ENCODE data around the gene CDKL4.
"Not testable (repeated sequence)": the region's sequence is repeated elsewhere in the genome, so short reads cannot be mapped to it uniquely, and the experiment has no call there.

The CDKL4 gene

GRCh38 chr2:39243469-39244123, at the start of gene CDKL4:
Gene CDKL4 (minus strand): TSS chr2:39243970.
- DNase-seq (ENCODE audit: low spot score): no peak

- no peak for DNase-seq (ENCODE audit: low spot score)
Observed at GRCh38 chr2:39290433-39290832, 46.7 kb upstream of the CDKL4 start.

DNA sequence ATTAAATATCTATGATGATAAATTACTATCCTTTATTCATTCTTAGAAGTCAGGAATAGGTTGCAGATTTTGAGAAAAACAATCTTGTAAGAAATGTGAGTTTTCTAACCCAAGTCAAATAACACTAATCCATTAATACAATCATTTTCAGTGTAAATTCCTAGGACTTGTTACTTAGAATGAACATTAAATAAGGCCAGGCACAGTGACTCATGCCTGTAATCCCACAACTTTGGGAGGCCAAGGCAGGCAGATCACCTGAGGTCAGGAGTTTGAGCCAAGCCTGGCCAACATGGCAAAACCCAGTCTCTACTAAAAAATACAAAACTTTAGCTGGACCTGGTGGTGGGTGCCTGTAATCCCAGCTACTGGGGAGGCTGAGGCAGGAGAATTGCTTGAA, 45.8 kb upstream of the CDKL4 start:
- DNase-seq (ENCODE audit: low spot score): no peak

- no peak for DNase-seq (ENCODE audit: low spot score)
Observed at GRCh38 chr2:39283561-39283960, 39.8 kb upstream of the CDKL4 start.

- DNase-seq (ENCODE audit: low spot score): no peak
Observed at GRCh38 chr2:39281391-39281790, 37.6 kb upstream of the CDKL4 start.

- DNase-seq (ENCODE audit: low spot score): no peak
Observed at GRCh38 chr2:39275016-39275415, 31.2 kb upstream of the CDKL4 start.

DNA sequence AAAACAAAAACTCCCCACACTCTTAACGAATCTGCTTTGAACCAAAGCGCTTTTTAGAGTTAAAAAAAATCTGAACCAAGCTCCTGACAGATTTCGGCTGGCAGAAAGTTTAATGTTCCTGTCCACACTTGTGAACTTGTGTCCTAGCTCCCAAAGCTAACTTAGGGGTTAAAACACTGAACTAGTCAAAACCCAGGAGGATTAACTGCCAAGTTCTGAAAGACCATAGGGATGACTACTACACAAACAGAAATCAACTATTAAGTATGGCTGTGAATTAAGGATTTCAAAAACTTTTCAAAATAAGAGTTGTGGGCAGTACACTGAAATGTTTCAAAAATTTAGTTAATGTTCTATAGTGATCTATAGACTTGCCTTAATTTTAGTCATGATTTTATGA, 26.2 kb upstream of the CDKL4 start:
- no peak for DNase-seq (ENCODE audit: low spot score)

DNA sequence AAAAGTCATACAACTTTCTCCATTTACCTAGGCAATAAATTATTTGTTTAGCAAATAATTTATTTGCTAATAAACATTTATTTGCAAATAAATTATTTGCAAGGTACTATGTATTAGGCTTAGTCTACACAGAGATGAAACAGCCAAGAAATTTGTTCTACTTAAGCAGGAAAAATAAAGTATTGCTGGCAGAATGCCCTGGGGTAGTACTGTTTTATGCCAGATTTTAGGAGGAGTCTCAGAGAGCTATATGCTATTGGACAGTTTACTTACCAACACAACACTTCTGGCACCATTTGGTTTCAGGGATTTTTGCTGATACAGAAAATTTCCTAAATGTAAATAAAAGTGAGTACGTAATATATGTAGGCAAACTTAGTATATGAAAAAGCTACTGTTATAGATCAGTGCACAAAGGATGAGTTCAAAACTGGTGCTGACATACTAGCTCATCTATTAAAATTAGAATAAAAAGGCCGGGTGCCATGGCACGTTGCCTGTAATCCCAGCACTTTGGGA, 23.2 kb upstream of the CDKL4 start:
- no peak for DNase-seq (ENCODE audit: low spot score)

DNA sequence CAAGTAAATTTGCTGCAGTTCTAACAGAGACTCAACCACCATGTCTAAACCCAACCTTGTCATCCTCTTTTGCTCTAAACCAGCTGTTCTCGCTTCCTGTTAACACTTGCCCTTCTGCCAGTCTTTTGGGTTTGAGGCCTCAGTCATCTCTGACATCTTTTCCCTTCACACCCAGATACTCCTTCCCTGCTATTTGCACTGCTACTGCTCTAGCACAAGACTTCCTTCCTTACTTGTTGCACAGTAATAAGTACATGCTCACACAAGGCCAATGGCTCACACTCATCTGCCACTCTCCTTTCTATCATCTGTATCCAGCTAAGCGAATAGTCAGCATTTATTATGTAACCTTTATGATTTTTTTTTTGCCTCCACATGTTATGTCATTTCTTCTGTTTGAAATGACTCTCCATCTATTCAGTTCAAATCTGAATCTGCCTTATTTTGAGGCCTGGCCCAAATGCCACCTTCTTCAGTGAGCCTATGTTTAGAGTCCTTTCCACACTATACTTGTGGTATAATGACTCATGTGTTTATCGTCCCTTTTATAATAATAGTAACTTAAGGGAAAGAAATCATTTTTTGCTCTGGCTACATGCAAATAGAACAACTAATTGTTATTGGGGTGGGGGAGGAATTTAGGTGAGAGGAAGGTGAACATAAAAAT, 22.5 kb upstream of the CDKL4 start:
- no peak for DNase-seq (ENCODE audit: low spot score)

- no peak for DNase-seq (ENCODE audit: low spot score)
Observed at GRCh38 chr2:39265315-39265714, 21.5 kb upstream of the CDKL4 start.

DNA sequence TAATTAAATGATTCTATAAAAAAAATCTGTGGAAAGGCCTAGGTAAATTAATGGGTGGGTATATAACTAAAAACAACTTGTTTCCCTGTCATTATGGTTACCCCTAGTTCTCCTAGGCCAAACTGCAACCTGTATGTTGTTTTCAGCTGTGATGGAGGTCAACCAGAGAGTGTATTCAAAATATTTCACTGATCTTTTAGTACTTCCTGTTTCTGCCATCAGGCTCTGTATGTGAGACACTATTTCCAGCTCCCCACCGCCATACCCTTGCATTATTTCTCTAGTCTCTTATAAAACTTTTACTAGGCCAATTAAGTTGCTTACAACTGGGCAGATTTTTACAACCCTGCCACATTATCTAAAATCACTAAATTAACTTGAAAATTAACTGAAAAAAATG, 21.0 kb upstream of the CDKL4 start:
- no peak for DNase-seq (ENCODE audit: low spot score)

GRCh38 chr2:39260087-39260486, 16.3 kb upstream of the CDKL4 start:
- no peak for DNase-seq (ENCODE audit: low spot score)

GRCh38 chr2:39256040-39256439, 12.3 kb upstream of the CDKL4 start:
- DNase-seq (ENCODE audit: low spot score): no peak

DNA sequence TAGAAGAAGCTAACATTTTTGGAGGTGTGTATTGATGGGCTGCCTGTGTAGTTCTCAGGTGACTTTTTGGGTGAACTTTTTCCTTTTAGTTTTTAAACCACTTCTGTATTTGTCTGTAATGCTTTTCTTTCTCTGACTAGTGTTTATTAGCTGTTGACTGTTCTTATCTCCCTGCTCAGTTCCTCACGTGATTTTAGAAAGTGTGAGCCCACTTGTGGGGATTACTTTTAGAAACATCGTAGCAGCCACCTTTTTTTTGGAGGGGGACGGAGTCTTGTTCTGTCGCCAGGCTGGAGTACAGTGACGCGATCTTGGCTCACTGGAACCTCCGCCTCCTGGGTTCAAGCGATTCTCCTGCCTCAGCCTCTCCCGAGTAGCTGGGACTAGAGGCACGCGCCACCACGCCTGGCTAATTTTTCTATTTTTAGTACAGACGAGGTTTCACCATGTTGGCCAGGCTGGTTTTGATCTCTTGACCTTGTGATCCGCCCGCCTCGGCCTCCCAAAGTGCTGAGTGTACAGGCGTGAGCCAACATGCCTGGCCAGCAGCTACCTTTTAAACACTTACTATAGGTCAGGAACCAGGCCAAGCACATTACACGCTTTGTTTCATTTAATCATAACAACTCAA, 9.2 kb upstream of the CDKL4 start:
- DNase-seq (ENCODE audit: low spot score): no peak

DNA sequence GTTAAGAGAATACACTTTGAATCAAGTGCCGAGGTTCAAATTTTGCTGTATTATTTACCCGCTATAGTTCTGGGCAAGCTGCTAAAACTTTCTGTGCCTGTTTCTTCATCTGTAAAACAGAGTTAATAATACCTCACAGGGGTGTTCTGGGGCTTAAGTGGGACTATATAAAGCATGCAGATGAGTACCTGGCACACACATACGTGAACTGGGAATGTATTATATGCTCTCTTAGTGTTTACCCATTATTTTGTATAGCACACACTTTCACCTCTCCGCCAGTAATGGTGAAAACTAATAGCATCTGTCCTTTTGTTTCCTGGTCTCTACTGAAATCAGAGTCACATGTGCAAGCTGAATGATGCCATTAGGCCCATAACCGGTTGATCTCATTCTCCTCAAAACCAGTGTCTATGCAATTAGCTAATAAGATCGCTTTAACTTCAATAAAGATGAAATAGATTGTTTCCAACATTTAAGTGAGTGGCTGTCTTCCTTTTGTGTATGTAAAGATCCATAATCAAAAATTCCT, 3.8 kb upstream of the CDKL4 start:
- no peak for DNase-seq (ENCODE audit: low spot score)

GRCh38 chr2:39246382-39246980, 2.7 kb upstream of the CDKL4 start:
- no peak for DNase-seq (ENCODE audit: low spot score)

GRCh38 chr2:39244963-39245625, 1.3 kb upstream of the CDKL4 start:
- not testable (repeated sequence) for DNase-seq (ENCODE audit: low spot score)

DNA sequence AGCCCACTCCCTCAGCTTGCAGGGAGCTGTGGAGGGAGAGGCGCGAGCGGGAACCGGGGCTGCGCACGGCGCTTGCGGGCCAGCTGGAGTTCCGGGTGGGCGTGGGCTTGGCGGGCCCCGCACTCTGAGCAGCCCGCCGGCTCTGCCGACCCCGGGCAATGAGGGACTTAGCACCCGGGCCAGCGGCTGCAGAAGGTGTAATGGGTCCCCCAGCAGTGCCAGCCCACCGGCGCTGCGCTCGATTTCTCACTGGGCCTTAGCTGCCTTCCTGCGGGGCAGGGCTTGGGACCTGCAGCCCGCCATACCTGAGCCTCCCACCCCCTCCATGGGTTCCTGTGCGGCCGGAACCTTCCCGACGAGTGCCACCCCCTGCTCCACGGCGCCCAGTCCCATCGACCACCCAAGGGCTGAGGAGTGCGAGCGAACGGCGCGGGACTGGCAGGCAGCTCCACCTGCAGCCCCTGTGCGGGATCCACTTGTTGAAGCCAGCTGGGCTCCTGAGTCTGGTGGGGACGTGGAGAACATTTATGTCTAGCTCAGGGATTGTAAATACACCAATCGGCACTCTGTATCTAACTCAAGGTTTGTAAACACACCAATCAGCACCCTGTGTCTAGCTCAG, 582 bp upstream of the CDKL4 start:
- not testable (repeated sequence) for DNase-seq (ENCODE audit: low spot score)

- DNase-seq (ENCODE audit: low spot score): no peak
Observed at GRCh38 chr2:39241588-39241987, 2.2 kb downstream of the CDKL4 start.

- no peak for DNase-seq (ENCODE audit: low spot score)
Observed at GRCh38 chr2:39240758-39241157, 3.0 kb downstream of the CDKL4 start.

DNA sequence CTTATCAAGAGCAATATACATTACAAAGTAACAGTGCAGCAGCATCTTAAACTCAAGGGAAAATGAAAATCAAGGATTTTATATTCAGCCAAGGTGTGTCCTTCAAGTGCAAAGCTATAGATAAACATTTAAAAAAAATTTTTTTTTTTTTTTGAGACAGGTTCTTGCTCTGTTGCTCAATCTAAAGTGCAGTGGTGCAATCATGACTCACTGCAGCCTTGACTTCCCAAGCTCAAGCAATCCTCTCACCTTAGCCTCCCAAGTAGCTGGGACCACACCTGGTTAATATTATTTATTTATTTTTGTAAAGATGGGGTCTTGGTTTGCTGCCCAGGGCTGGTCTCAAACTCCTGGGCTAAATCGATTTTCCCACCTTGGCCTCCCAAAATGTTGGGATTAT, 9.0 kb downstream of the CDKL4 start:
- no peak for DNase-seq (ENCODE audit: low spot score)

DNA sequence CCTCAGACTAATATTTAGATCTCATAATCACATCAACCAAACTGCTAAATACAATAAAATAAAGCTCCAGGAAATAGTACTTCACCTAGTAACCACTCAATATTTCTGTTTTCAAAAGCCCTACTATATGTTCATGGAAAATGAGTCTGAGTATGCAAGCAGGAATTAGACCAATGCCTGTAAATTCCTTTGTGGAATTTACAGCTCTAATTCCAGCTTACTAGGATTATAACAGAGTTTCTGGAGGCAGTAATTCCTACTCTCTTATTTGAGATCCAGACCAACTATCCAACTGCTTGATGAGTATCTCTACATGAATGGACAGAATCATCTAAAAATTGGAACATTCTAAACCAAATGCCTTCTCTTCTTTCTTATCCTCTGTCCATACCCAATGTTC, 11.6 kb downstream of the CDKL4 start:
- DNase-seq (ENCODE audit: low spot score): no peak

All from hematopoietic multipotent progenitor cell treated with erythropoietin and hydrocortisone succinate and interleukin-3 and kit ligand, for 17 days (in vitro differentiated cells).